Transverse colon (tissue), 4 donors: Measurements from ENCODE around the gene PRR3.

Experiments
- CTCF ChIP-seq, 5 experiments: fragments of 200-600 bp in 3 of 5; fragments of 450-650 bp in 2 of 5; sonication (generic) in 3 of 5; IDR thresholded peaks; 1 replicate in 2 of 5; 2 replicates in 3 of 5; pipeline ENCODE4 v1.5.1; 2016 to 2017; ENCODE audit warnings: antibody characterized with exemption in 5 of 5, inconsistent platforms in 3 of 5, mild to moderate bottlenecking in 2 of 5, moderate library complexity in 1 of 5
- POLR2A ChIP-seq: fragments of 450-650 bp; IDR thresholded peaks from one replicate; pipeline ENCODE4 v1.6.1; 2016; ENCODE audit warnings: antibody characterized with exemption, mild to moderate bottlenecking, moderate library complexity
- POLR2AphosphoS5 ChIP-seq, 3 donors: sonication (generic); formaldehyde crosslinking; IDR thresholded peaks; one replicate each; pipeline ENCODE4 v1.6.1; 2016; ENCODE audit warnings: antibody characterized with exemption in 3 of 3

DNA sequence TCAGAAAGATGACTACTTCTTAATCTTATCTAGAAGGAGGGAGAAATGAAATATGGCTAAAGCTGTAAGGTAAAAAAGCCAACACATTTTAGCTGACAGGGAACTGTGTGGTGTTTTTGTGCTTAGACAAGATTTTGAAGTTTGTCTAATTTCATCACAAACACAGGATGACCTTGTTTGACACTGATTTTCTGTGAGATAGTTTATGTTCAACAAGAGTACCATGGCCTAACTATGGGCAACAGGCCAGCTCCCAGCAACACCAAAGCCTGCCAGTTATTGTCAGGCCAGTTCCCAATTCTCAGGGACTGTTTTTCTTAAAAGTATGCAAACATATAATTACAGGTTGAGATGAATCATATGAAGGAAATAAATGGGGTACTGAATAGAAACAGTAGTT lies 8.7 kb downstream of the PRR3 start:
- TF ChIP-seq CTCF (IDR thresholded peaks at IDR 0.05) (no peak), POLR2AphosphoS5 (IDR thresholded peaks at IDR 0.05) (no peak), POLR2A (no peak)
